Right cardiac atrium (tissue), 5 donors: ENCODE results near the gene ESD. TPM values are rescaled to one million over a fixed set of nuclear protein-coding genes. Genes with fewer than 3 reads are reported as not detected.

Experiments used
- ATAC-seq, 2 donors: fragments of 200-7000 bp; cut with Tn5 transposase; one replicate each; pipeline versions ENCODE4 v1.8.0 to v1.9.1; 2020; ENCODE audit warnings: moderate library complexity in 2 of 2, mild to moderate bottlenecking in 1 of 2
- DNase-seq, 3 donors: peaks; one replicate each; pipeline ENCODE4 v3.0.0-alpha.2; 2020
- H3K27ac ChIP-seq: one replicate; pipeline ENCODE4 v1.5.1; 2013; ENCODE audit warnings: mild to moderate bottlenecking, low read length, control low read depth, moderate library complexity
- H3K27me3 ChIP-seq: one replicate; pipeline ENCODE4 v1.6.1; 2013; ENCODE audit not compliant: control insufficient read depth, insufficient read depth
- H3K4me1 ChIP-seq: one replicate; pipeline ENCODE4 v1.6.1; 2013; ENCODE audit warnings: low read length; ENCODE audit not compliant: control insufficient read depth, insufficient read depth
- H3K4me3 ChIP-seq: one replicate; pipeline ENCODE4 v1.5.1; 2013; ENCODE audit warnings: low read length, control low read depth
- H3K9me3 ChIP-seq: one replicate; pipeline ENCODE4 v1.6.1; 2013; ENCODE audit warnings: low read length; ENCODE audit not compliant: control insufficient read depth
- WGBS: extraction: QIAGEN DNeasy Blood & Tissue Kit; methylation state at CpG from one replicate; pipeline ENCODE4 v1.1.7; 2013; 5-methylcytosine and 5-hydroxymethylcytosine counted together
- intact Hi-C, 4 donors: fragments of 100-400 bp; cut with DNase I; formaldehyde crosslinking; loops; one replicate each; pipeline versions ENCODE4 v1.11.0 to v1.14.0; 2022 to 2023
- polyA plus RNA-seq: library from polyadenylated mRNA; stranded (reverse); fragments of 200-250 nt; gene quantifications from one replicate; pipeline ENCODE4 v1.2.3, GENCODE V29; 2013
- total RNA-seq, 4 donors: library from RNA; stranded (reverse); fragmentation: NEBNext Ultra II Directional; extraction: Animal tissue kit (Norgen Biotek cat#: 25700); gene quantifications; one replicate each; pipeline ENCODE4 v1.2.1, GENCODE V29; 2021
- donor health status: healthy with polysubstance abuse.
- donor health status: DM: no; HTN: yes; CAD: no.
- donor health status: DM: no; HTN: no; CAD: no.
- donor health status: DM: no; HTN: yes; CAD: no; lungs with severe emphysema.
- donor health status: DM: yes; HTN: yes; CAD: no.

Gene ESD
- total and polyA plus RNA-seq, 5 donors = 99.7 to 147 (median 104) TPM

DNA sequence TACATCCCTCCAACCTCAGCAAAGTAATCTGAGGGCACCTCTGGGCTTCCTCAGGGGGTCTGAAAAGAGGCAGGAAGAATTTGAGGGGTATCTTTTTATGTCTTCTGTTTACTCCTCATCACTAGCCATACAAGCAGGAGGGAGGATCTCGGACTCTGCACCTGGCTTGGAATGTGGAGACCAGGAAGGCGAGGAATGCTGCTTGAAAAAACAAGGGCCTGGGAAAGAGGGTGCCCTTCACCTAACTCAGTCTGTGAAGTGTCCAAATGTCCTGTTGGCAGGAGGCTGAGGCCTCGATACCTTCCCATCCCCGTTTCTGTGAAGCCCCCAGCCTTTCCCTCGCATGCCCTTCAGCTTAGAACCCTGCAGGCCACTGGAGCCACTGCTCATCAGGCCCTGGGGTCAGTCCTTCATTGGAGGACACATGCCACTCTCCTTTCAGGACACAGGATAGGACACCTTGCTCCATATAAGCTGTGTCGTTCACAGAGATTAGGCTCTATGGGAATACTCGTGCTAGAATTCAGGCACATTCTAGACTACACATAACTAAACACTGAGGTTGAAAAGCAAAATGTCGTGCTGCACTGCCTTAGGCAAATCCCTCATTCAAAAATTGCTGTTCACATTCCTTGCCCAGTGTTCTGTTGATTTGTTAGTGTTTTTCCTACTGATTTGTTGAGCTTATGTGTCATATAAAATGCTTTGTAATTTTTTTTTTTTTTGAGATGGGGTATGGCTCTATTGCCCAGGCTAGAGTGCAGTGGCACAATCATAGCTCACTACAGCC, 49.7 kb downstream of the ESD start:
- 95% methylated on average over 8 of the region's 8 CpGs for WGBS
- intact Hi-C loops = no loop called here
- no peaks in the 10 kb centered on the region for H3K4me1 ChIP-seq
- ATAC-seq = no peak
- no peak overlapping the region for H3K4me3 ChIP-seq
- no peak overlapping the region for H3K27ac ChIP-seq
- no peaks in the 10 kb centered on the region for H3K27me3 ChIP-seq
- DNase-seq = no peak
- H3K9me3 ChIP-seq = no peaks in the 10 kb centered on the region

DNA sequence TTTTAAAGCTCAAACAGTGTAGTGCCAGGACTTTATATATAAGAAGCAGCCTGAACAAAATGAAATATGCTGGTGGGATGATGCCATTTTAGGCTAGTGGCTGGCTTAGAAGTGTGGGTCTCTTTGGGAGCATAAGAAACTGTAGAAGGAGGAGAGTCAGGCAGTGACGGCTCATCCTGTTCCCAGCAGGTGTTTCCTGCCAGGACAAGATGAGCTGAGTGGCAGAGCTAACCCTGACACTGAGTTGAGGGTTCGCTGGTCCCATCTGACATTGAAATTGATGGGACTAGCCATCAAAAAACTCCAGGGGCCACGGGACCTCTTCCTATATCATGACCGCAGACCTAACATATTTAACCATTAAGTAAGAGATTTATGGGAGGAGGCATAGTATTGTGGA, 51.3 kb downstream of the ESD start:
- DNase-seq = no peak
- WGBS = 92% methylated on average over 4 of the region's 4 CpGs

DNA sequence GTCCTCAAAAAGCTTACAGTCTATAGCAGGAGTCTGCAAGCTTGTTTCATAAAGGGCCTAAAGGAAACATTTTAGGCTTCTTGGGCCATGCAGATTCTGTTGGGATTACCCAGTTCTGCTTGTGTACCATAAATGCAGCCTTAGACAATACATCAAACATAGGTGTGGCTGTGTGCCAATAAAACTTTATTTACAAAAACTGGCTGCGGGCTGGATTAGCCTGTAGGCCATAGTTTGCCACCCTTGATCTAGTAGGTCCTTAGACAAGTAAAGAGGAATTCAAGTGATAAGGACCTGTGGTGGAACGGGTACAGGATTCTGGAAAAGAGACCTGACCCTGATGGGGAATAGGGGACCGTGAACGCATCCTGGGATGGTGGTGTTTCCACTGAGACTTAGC, 51.9 kb downstream of the ESD start:
- Histone ChIP-seq H3K9me3 (no peaks in the 10 kb centered on the region), H3K4me3 (no peak overlapping the region), H3K27me3 (no peaks in the 10 kb centered on the region), H3K27ac (no peak overlapping the region), H3K4me1 (no peaks in the 10 kb centered on the region)
- DNase-seq (no peak), ATAC-seq (no peak)
- 98% methylated on average over 4 of the region's 4 CpGs for WGBS
- intact Hi-C loops = no loop called here

More for the DNA sequence above, 51.3 kb downstream of the ESD start:
- Histone ChIP-seq H3K4me3 (no peak overlapping the region), H3K27me3 (no peaks in the 10 kb centered on the region), H3K27ac (no peak overlapping the region), H3K4me1 (no peaks in the 10 kb centered on the region), H3K9me3 (no peaks in the 10 kb centered on the region)
- ATAC-seq = no peak
- intact Hi-C loops = no loop called here

DNA sequence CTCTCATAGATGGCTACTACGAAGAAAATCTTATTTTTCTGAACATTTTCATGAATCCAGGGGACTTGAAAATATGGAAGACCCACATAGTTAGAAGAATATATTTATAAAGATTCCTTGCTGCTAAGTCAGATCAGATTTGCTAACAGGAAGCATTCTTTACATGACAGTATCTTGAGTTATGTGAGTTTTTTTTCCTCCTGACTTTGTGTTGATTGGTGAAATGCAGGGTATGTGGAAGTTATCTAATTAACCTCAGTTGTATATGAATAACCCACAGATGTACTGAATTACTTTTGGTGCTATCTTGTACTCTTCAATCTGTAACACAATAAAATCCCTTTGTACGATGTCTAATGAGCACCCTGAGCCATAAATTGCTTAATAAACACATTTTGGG, 53.8 kb downstream of the ESD start:
- intact Hi-C loops = no loop called here
- H3K9me3 ChIP-seq = no peaks in the 10 kb centered on the region
- DNase-seq (no peak), ATAC-seq (no peak)
- H3K27ac ChIP-seq = no peak overlapping the region
- 78% methylated on average over 2 of the region's 2 CpGs for WGBS
- H3K4me1 ChIP-seq = no peaks in the 10 kb centered on the region
- no peak overlapping the region for H3K4me3 ChIP-seq
- no peaks in the 10 kb centered on the region for H3K27me3 ChIP-seq

DNA sequence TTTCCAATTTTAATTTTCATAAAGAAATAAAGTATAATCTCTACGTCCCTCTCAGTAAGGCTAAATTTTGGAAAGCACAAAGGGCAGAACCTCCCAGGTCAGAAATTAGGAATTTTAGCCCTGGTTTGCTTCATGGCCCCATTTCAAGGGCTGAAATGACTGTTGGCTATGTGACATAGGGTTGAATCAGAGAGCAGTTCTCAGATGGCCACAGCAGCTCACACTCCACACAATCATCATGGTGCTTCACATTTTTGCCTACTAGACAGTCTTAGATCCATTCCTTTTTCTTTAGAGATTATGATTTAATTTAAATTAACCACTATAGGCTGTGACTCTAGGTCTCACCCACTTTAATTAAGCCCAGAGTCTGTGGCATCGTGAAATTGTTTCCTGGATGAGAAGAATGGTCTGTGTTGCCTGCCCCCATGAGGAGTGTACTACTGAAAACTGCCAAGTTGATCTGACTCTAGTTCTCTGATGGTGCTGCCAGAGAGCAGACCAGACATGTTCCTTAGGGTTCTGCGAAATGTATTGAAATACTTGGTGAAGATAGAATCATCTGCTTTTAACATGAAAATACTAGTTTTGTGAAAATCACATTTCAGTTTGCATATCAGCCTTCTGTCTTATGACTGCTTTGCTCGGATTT, 57.4 kb downstream of the ESD start:
- no peaks in the 10 kb centered on the region for H3K27me3 ChIP-seq
- intact Hi-C loops = no loop called here

DNA sequence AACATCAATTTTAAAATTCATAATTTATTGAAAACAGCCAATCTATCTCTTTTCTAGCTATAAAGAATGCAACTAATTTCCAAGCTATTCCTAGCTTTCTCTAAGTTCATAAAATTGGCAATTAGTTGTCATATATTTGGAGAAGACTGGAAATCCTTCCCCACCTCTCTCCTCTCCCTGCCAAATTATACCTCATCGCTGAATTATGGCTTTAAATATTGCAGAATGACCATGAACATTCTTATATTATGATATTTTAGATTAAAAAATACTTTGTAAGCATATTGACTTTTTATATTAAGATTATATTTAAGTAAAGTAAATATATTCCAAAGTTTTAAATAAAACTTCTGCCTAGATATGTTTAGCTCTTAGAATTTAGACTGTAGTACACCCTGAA, 58.2 kb downstream of the ESD start:
- Histone ChIP-seq H3K27ac (no peak overlapping the region), H3K9me3 (no peaks in the 10 kb centered on the region), H3K27me3 (no peaks in the 10 kb centered on the region), H3K4me3 (no peak overlapping the region), H3K4me1 (no peaks in the 10 kb centered on the region)
- 81% methylated on average over 1 of the region's 1 CpG for WGBS
- DNase-seq = no peak
- ATAC-seq = no peak
- intact Hi-C loops = no loop called here

More for the DNA sequence above, 57.4 kb downstream of the ESD start:
- H3K4me1 ChIP-seq = no peaks in the 10 kb centered on the region
- no peak for ATAC-seq
- no peak overlapping the region for H3K27ac ChIP-seq
- H3K4me3 ChIP-seq = no peak overlapping the region
- no peak for DNase-seq
- WGBS = 86% methylated on average over 4 of the region's 4 CpGs
- H3K9me3 ChIP-seq = no peaks in the 10 kb centered on the region

DNA sequence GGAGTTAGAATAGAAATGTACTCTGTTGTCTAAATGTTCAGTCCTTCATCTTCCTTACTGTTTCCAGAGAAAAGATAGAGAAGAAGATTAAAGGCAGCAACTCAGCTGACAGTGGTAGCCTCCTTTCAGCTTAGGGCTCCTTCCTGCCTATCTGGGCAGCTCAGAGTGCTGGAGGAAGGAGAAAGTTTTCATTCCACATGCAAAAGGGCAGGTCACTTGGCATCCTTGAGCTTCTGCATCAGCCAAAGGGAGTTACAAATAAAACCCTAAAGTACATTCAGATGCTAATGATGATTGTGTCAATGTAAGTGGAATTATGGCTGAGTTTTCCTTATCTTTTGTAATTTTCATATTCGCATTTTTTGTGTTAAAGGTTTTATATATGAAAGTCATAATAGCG, 58.9 kb downstream of the ESD start:
- Histone ChIP-seq H3K4me3 (no peak overlapping the region), H3K27ac (no peak overlapping the region), H3K4me1 (no peaks in the 10 kb centered on the region), H3K27me3 (no peaks in the 10 kb centered on the region), H3K9me3 (no peaks in the 10 kb centered on the region)
- intact Hi-C loops = no loop called here
- no peak for DNase-seq
- no peak for ATAC-seq
- 82% methylated on average over 2 of the region's 2 CpGs for WGBS

DNA sequence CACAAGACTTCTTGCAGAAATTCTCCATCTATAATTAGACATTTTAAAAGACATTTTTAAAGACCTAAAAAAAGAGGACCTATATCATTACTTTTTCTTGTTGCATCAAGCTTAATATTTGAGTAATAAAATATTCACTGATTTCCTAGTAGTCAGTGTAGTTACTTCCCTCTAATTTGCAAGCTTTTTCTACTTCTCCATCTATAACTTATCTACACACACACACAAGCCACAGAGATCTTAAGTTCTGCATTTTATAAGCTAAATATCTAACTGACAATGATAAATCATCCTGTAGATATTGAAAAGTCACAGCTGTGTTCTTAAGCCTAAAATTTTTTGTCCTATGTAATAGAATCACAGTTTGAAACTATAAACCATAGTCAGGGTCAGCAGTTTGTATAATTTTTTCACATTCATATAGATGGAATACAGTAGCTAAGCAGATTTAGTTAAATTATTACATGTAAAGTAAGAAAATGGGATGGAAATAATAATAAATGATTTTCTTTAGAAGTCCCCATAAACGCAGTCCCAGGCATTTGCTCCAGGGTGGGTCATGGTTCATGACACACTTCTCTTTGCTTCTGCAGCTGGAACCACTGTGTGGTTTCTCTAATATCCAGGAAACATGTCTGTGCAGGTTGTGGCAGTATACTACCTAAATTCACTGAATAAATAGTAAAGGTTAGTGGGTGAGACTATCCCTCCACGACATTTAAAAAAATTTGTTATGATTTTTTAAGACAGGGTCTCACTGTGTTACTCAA, 60.2 kb downstream of the ESD start:
- Histone ChIP-seq H3K27ac (no peak overlapping the region), H3K4me1 (no peaks in the 10 kb centered on the region), H3K9me3 (no peaks in the 10 kb centered on the region), H3K4me3 (no peak overlapping the region), H3K27me3 (no peaks in the 10 kb centered on the region)
- DNase-seq = no peak
- intact Hi-C loops = no loop called here
- 87% methylated on average over 2 of the region's 2 CpGs for WGBS
- ATAC-seq = no peak

DNA sequence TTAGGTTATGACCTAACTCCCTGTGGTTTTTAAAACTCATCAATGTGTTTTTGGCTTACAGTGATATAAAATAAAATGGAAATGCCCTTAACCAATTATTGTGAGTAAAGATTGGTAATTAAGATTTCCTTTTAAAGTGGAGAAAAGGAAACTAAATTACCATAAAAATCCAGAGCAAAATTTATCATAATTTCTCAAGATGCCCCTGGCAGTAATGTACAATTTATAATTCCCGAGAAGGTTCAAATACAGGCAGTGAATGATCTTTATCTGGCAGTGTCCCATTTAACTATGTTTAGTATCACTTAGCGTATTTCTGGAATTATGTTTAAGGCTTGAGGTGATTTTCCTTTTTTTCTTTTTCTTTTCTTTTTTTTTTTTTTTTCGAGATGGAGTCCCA, 61.5 kb downstream of the ESD start:
- Histone ChIP-seq H3K9me3 (no peaks in the 10 kb centered on the region), H3K27me3 (no peaks in the 10 kb centered on the region), H3K4me1 (no peaks in the 10 kb centered on the region), H3K4me3 (no peak overlapping the region), H3K27ac (no peak overlapping the region)
- DNase-seq = no peak
- ATAC-seq = no peak
- WGBS = 97% methylated on average over 3 of the region's 3 CpGs
- intact Hi-C loops = no loop called here

DNA sequence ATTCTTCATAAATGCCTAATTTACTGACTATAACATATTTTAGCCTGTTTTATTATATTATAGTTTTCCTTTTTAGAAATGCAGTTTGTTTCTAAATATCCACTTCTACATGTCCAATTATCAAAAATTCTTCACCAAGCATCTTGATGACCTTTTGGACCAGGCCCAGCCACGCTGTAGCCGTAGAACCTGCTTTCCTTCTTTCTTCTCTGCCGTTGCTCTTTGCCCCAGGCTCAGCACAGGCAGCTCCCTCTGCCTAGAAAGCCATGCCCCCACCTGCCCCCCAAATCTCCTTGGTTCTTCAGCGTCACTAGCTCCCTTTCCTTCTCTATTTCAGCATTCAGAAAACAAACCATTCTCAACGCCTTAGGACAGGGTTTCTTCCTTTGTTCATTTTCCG, 65.4 kb downstream of the ESD start:
- 94% methylated on average over 6 of the region's 6 CpGs for WGBS
- Histone ChIP-seq H3K27me3 (no peaks in the 10 kb centered on the region), H3K9me3 (no peaks in the 10 kb centered on the region), H3K4me1 (no peaks in the 10 kb centered on the region), H3K27ac (no peak overlapping the region), H3K4me3 (no peak overlapping the region)
- ATAC-seq (no peak), DNase-seq (no peak)
- intact Hi-C loops = no loop called here

DNA sequence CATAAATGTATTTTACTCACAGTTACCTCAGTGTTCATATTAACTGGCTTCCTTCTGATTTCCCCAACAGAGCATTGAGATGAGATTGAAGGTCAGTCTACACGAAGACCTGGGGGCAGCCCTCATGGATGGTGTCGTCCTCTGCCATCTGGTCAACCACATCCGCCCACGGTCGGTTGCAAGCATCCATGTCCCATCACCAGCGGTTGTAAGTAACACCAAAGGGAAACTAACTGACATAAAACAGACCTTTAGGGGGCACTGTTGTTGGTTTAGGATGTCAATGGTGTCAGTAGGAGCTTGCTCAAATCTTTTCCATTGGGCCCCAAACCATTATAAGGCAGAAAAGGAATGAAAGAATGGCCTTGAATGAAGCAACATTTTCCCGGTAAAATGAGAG, 68.2 kb downstream of the ESD start:
- WGBS = 91% methylated on average over 7 of the region's 7 CpGs
- intact Hi-C loops = loop anchor here in 1 of 4 donors (10.0 kb wide), 1 partner anchor 184 kb away; no protein-coding TSS in a partner anchor
- ATAC-seq = no peak
- Histone ChIP-seq H3K27ac (no peak overlapping the region), H3K27me3 (no peaks in the 10 kb centered on the region), H3K9me3 (no peaks in the 10 kb centered on the region), H3K4me3 (no peak overlapping the region), H3K4me1 (no peaks in the 10 kb centered on the region)
- DNase-seq = no peak
